ENCODE data around the gene ZNF384.

ZNF384 gene

DNA sequence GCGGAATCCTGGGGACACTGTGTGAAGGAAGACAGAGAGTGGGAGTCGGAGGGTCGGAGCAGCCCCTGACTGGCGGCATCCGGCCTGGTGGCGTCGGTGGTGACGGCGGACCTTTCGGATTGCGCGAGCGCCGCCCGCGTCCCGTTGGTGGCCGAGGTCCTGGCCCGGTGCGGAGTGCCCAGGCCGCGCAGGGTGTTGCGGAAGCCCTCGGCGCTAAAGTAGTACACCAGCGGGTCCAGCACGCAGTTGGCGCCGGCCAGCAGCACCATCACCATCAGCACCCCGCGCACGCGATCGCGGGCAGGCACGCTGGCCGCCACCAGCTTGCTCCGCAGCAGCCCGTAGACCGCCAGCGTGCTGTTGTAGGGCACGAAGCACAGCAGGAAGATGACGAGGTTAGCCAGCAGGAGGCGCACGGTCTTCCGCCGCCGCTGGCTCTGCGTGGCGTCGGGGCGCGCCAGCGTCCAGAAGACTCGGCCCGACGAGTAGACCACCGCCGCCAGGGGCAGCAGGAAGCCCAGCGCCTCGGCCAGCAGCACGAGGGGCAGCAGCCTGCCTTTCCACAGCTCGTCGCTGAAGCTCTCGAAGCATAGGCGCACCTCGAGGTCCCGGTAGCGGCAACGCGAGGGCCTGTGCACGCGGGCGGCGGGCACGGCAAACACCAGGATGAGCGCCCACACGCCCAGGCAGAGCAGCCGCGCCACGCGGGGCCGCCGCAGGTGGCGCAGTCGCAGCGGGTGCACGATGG is 68.9 kb downstream of the ZNF384 start:
- no peak for DNase-seq

DNA sequence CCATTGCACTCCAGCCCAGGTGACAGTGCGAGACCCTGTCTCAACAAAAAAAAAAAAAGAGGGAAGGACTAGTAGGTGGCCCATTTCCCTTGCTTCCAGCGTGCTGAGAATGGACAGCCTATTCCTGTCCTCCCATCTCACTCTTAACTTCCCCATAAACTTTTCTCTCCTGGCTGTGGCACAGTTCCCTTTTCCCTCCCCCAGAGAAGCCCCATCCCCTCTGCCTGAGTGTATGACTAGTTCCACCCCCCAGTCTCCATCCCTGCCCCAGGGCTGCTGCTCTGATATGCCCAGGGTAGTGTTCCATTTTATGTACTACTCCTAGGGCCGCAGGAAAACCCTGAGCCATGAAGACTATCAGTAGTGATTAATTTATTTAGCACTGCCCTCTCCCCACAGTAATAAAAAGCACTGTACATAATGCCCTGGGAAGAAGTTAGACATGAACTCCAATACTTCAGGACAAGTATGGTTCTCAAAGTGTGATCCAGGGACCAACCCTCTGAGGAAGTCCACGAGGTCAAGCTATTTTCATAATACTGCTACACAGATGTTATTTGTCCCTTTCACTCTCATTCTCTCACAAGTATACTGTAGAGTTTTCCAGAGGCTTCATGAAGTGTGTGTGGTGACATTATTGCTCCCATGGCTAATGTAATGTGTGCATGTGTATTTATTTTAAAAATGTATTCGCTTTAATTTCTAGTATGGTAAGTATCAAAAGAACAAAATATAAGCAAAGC is 70.5 kb downstream of the ZNF384 start:
- DNase-seq = no peak
